EL (cell line): ENCODE data around the gene RASGRP3.

Experiments
- DNase-seq: peaks from one replicate; pipeline ENCODE4 v3.0.0-alpha.2; 2016

Gene RASGRP3

GRCh38 chr2:33525666-33526065 lies 49.2 kb downstream of the RASGRP3 start:
- DNase-seq = no peak

- peak; percentile 4 for DNase-seq
Measured at GRCh38 chr2:33526132-33526531, 49.7 kb downstream of the RASGRP3 start.

GRCh38 chr2:33526921-33527320 lies 50.5 kb downstream of the RASGRP3 start:
- no peak for DNase-seq

GRCh38 chr2:33528441-33528950 lies 52.0 kb downstream of the RASGRP3 start:
- DNase-seq = no peak

- DNase-seq = peak; percentile 98
Measured at GRCh38 chr2:33529771-33530481, 53.5 kb downstream of the RASGRP3 start.

GRCh38 chr2:33530690-33531548 lies 54.5 kb downstream of the RASGRP3 start:
- DNase-seq = peak; percentile 56

GRCh38 chr2:33531549-33532059 lies 55.2 kb downstream of the RASGRP3 start:
- DNase-seq = peak; percentile 27

DNA sequence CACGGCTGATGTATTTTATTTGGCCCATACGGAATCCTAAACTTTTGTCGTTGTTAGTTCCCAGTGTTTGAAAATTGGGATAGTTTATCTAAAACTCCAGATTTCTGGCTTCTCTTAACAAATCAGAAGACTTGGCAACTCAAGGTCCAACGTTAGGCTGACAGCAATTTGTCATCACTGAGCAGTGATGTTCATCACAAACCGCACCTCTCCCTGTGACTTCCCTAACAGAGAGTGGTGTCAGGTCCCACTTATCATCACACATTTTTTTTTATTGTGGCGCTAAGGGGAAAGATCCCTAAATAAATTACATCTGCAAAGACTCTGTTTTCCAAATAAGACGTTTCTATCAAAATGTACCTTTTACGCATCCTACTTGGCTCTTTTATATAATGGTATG lies 55.7 kb downstream of the RASGRP3 start:
- DNase-seq = no peak

DNA sequence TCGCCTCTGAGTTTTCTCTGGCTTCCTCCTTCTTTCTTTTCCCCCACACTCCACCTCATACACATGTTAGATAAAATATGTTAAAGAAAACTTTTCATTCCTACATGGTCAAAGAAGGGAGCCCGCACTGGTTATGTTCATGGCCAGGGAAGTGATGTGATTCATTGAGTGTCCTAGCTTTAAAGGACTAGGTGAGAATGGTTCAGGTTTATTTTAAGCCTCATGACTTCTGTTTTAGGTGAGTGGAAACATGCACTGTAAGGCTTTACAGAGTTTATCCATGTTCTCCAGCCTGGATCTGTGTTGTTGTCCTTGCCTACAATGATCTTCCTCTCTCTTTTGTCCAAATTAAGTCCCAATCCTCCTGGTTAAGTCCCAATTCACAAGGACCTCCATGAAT lies 56.5 kb downstream of the RASGRP3 start:
- DNase-seq = no peak

GRCh38 chr2:33535421-33535820 lies 59.0 kb downstream of the RASGRP3 start:
- DNase-seq = no peak

- DNase-seq = no peak
Measured at GRCh38 chr2:33541243-33541642, 64.8 kb downstream of the RASGRP3 start.

- DNase-seq = no peak
Measured at GRCh38 chr2:33550206-33550605, 73.8 kb downstream of the RASGRP3 start.

DNA sequence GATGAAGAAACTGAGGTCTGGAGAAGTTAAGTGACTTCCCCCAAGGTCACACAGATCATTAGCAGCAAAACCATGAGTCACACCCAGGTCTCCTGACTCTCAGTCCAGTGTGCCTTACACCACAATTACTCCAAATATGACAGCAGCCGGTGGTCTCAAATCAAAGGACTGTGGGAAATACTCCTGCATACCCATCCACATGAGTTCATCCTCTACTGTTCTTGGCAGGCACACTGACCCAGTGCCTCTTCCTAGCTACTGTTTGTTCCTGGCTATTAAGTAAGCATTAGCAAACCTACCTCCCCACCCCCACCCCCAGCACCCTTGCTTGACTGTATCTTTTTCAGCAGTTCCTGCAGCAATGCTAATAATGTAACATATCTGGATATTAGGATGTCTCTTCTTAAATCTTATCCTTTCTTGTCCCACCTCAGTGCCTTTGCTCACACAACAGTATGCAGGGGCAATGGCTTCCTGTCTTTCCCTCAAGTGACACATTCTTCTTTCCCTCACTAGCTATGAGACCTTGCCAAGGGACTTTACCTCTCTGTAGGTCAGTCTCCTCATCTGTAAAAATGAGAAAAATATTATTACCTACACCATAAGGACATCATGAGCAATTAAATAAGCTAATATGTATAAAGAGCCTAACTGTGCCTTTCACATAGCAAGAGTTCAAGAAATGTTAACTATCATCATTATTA lies 76.5 kb downstream of the RASGRP3 start:
- peak; percentile 42 for DNase-seq

DNA sequence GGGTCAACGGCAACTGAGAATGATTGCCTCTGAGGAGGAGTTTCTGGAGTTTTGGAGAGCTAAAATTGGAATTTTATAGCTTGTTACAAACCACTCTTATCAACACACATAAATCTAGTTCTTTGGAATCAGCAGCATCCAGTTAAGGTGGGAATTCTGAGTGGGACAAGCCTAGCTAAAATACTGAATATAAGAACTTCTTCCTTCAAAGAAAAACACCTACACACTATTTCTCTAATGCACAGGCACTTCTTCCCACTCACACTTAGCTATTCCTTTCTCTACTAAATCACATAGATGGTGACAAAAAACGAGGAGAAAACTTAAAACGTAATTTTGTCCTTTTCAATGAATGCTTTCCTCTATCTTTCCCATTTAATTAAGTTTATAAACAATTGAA lies 79.2 kb downstream of the RASGRP3 start:
- no peak for DNase-seq

GRCh38 chr2:33559328-33559727 lies 82.9 kb downstream of the RASGRP3 start:
- no peak for DNase-seq

GRCh38 chr2:33560017-33560416 lies 83.6 kb downstream of the RASGRP3 start:
- DNase-seq = no peak

- DNase-seq = no peak
Measured at GRCh38 chr2:33561872-33562271, 85.4 kb downstream of the RASGRP3 start.

DNA sequence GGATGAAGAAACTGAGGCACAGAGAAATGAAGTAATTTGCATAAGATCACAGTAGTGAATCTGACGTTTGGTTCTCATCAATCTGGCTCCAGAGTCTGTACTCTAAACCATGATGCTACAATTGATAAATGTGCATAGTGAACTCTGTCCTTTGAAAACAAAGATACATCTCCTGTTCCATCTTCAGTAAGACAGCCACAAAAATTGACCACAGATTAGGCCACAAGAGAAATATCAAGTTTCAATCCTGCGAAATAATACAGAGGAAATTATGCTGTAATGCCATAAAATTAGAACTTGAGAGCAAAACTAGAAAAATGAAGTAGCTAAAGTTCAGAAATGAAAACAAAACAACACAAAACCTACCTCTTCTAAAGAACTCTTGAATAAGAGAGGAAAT lies 94.2 kb downstream of the RASGRP3 start:
- no peak for DNase-seq

DNA sequence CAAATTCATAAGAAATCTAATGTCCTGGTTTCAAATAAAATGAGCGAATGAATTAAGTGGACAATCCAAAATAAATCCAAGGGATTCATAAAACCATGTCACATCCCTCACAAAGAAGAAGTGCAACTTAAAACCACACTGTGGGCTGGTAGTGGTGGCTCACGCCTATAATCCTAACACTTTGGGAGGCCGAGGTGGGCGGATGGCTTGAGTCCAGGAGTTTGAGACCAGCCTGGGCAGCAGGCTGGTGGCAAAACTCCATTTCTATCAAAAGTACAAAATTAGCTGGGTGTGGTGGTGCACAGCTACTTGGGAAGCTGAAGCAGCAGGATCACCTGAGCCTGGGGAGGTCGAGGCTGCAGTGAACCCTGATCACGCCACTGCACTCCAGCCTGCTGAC lies 97.2 kb downstream of the RASGRP3 start:
- DNase-seq = no peak

DNA sequence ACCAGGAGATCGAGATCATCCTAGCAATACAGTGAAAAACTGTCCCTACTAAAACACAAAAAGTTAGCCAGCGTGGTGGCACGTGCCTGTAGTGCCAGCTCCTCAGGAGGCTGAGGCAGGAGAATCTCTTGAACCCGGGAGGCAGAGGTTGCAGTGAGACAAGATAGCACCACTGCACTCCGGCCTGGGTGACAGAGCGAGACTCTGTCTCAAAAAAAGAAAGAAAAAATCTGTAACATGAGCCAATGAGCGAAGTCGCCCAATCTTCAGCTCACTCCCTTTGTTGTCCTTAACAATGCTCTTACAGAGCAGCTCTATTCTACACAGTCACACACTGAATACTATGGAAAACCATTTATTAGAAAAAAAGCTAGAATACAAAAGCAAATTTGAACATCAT lies 100.6 kb downstream of the RASGRP3 start:
- no peak for DNase-seq

- DNase-seq = no peak
Measured at GRCh38 chr2:33577668-33578067, 101.2 kb downstream of the RASGRP3 start.

GRCh38 chr2:33579227-33579626 lies 102.8 kb downstream of the RASGRP3 start:
- DNase-seq = no peak

DNA sequence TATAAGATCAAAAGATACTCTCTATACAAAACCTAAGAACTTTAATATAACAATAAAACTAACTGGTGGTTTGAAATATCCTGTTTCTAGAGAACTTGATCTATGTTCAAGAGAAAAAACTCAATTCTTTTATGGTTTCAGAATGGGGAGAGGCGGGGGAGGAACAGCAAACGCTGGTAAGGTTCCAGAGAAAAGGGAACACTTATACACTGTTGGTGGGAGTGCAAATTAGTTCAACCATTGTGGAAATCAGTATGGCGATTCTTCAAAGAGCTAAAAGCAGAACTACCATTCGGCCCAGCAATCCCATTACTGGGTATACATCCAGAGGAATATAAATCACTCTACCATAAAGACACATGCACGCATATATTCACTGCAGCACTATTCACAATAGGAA lies 105.4 kb downstream of the RASGRP3 start:
- DNase-seq = no peak
